Head of caudate nucleus (tissue), 42 donors: ENCODE data around the gene NUFIP1.
"Not testable (repeated sequence)": the region's sequence is repeated elsewhere in the genome, so short reads cannot be mapped to it uniquely, and the experiment has no call there.

Source experiments
- DNase-seq, 42 donors: peaks; one replicate each; pipeline versions ENCODE4 v3.0.0 to v3.0.0-alpha.2; 2020 to 2021; ENCODE audit warnings: mixed read lengths in 7 of 42
- intact Hi-C: fragments of 100-400 bp; cut with DNase I; formaldehyde crosslinking; loops from one replicate; pipeline ENCODE4 v1.15.0; 2022

Gene NUFIP1

GRCh38 chr13:44972956-44973581 lies 16.2 kb downstream of the NUFIP1 start:
- intact Hi-C loops = loop anchor here (10.0 kb wide), 2 partner anchors 58 to 332 kb away; no protein-coding TSS in a partner anchor
- DNase-seq = peak in 1 of 42 donors; percentile 36

GRCh38 chr13:44971656-44972595 lies 17.3 kb downstream of the NUFIP1 start:
- intact Hi-C loops = loop anchor here (10.0 kb wide), 2 partner anchors 57 to 333 kb away; no protein-coding TSS in a partner anchor
- DNase-seq = peak in 34 of 42 donors; percentile 17 to 87 (median 50)

- intact Hi-C loops = loop anchor here (5.0 to 10.0 kb wide), 4 partner anchors 55 to 483 kb away; partner anchors contain the start of gene TSC22D1
- DNase-seq = peak in 17 of 42 donors; percentile 6 to 73 (median 40)
Observed at GRCh38 chr13:44969551-44970484, 19.5 kb downstream of the NUFIP1 start.

- no peak for DNase-seq
- intact Hi-C loops = loop anchor here (5.0 to 10.0 kb wide), 2 partner anchors 394 to 481 kb away; partner anchors contain the start of gene TSC22D1
Observed at GRCh38 chr13:44968434-44968815, 20.8 kb downstream of the NUFIP1 start.

GRCh38 chr13:44967704-44968433 lies 21.4 kb downstream of the NUFIP1 start:
- intact Hi-C loops = loop anchor here (5.0 to 10.0 kb wide), 2 partner anchors 393 to 481 kb away; partner anchors contain the start of gene TSC22D1
- no peak for DNase-seq

- DNase-seq = no peak
- intact Hi-C loops = loop anchor here (10.0 kb wide), 1 partner anchor 387 kb away; the partner anchor contains the start of gene TSC22D1
Observed at GRCh38 chr13:44961997-44962396, 27.3 kb downstream of the NUFIP1 start.

- no peak for DNase-seq
Observed at GRCh38 chr13:44955406-44955805, 33.9 kb downstream of the NUFIP1 start.

GRCh38 chr13:44954224-44954623 lies 35.0 kb downstream of the NUFIP1 start:
- intact Hi-C loops = no loop called here

More at GRCh38 chr13:44955406-44955805, 33.9 kb downstream of the NUFIP1 start:
- intact Hi-C loops = no loop called here

GRCh38 chr13:44952671-44953070 lies 36.6 kb downstream of the NUFIP1 start:
- intact Hi-C loops = no loop called here
- no peak for DNase-seq

More at GRCh38 chr13:44954224-44954623, 35.0 kb downstream of the NUFIP1 start:
- DNase-seq = no peak

- intact Hi-C loops = no loop called here
Observed at GRCh38 chr13:44951184-44951583, 38.1 kb downstream of the NUFIP1 start.

GRCh38 chr13:44943411-44943810 lies 45.9 kb downstream of the NUFIP1 start:
- intact Hi-C loops, DNase-seq: not testable (repeated sequence)

More at GRCh38 chr13:44951184-44951583, 38.1 kb downstream of the NUFIP1 start:
- DNase-seq = no peak

- no peak for DNase-seq
- intact Hi-C loops = no loop called here
Observed at GRCh38 chr13:44938854-44939253, 50.4 kb downstream of the NUFIP1 start.

- intact Hi-C loops = no loop called here
- no peak for DNase-seq
Observed at GRCh38 chr13:44936246-44936645, 53.0 kb downstream of the NUFIP1 start.

- no peak for DNase-seq
- intact Hi-C loops = no loop called here
Observed at GRCh38 chr13:44934724-44935123, 54.5 kb downstream of the NUFIP1 start.

GRCh38 chr13:44932850-44933251 lies 56.4 kb downstream of the NUFIP1 start:
- intact Hi-C loops = no loop called here
- no peak for DNase-seq

GRCh38 chr13:44932171-44932849 lies 57.0 kb downstream of the NUFIP1 start:
- DNase-seq = no peak
- intact Hi-C loops = no loop called here

- DNase-seq = no peak
- intact Hi-C loops = no loop called here
Observed at GRCh38 chr13:44930963-44931623, 58.2 kb downstream of the NUFIP1 start.
